ENCODE data around the gene MRPL51.
"Not testable (repeated sequence)": the region's sequence is repeated elsewhere in the genome, so short reads cannot be mapped to it uniquely, and the experiment has no call there.

The MRPL51 gene

DNA sequence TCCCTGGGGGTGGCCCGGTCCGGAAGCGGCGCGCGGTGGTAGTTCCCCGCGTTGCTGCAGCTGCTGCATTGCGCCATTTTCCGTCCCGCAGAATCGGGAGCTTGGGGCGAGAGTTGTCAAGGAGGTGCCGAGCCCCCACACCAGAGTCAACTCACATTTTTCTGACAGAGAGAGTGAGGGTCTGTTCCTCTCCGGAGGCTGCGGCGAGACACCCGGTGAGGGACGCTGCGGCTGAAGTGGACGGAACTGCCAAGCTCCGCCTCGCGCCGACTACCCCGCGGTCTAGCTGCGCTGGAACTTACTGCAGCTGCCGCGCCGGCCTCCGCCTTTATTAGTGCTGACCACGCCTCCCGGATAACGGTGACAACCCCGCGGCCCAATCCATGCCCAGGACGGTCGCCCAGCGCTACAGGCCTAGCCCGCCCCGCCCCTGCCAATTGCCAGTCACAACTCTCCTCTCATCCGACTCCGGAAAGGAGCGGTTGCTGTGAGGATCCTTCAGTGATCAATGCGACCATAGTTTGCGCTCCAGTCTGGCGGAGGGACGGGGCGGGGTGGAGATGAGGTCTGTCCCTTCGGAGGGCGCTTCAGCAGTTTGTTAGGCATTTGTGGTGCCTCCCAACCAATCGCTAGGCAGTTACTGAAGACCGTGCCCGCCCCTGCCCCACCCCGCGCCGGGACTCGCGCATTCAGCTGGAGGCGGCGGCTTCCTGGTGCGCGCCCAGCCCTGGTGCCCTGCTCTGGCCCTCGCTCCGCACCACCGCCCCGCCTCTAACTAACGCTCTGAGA is 22.5 kb downstream of the MRPL51 start, which contains the start of gene VAMP1:
Gene VAMP1 (minus strand): TSS at position 303 of the 789 bp plus-strand sequence. CDS start 146 bp downstream, at position 157.
- Histone ChIP-seq H3K36me3 (ENCODE audit: control insufficient read depth, insufficient read depth, low read length) (no peaks in the 10 kb centered on the region), H3K9ac (ENCODE audit: low read length) (peak within 1 kb of the TSS; percentile 63), H3K9me3 (ENCODE audit: control insufficient read depth, low read length) (no peaks in the 10 kb centered on the region), H3K4me1 (ENCODE audit: control insufficient read depth, insufficient read depth, low read length) (peaks cover 14% of the 10 kb centered on the region), H3K27me3 (ENCODE audit: control insufficient read depth, insufficient read depth, low read length) (no peaks in the 10 kb centered on the region), H3K4me3 (ENCODE audit: low read length) (peak within 1 kb of the TSS; percentile 79)

DNA sequence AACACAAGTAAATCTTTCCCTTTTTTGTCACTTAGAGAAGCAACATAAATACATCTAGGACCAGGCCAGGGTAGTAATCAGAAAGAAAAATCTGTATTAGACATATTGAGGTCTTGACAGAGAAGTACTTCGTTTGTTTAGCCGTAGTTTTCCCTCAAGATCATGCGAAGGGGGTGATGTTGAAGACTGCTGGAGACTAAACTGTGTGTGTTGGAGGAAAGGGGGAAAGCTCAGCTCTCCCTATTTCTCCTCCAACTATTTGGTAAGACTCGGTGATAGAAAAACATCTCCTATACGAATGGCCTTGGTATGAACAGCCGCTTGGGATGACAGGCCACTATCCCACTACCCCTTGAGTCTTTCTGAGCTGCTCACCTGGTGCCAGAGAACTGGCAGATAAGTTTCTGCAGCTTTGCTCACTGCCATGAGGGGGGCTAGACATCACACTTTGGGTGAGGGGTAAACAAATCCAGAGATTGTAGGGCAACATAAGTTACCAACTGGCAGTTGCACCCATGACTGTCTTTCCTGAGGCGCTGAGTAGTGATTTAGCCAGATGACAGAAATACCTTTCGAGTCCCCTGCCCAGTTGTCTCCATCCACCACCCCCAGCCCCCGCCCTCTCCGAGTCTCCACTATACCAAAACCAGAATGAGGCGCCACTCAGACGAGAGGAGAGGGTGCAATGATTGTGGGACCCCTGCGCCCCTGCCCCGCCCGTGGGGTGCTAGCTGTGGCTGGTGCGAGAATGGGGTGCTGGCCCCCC is 23.3 kb downstream of the MRPL51 start:
- Histone ChIP-seq H3K4me3 (ENCODE audit: low read length) (peak overlapping the region; percentile 79), H3K9me3 (ENCODE audit: control insufficient read depth, low read length) (no peaks in the 10 kb centered on the region), H3K4me1 (ENCODE audit: control insufficient read depth, insufficient read depth, low read length) (peaks cover 14% of the 10 kb centered on the region), H3K36me3 (ENCODE audit: control insufficient read depth, insufficient read depth, low read length) (no peaks in the 10 kb centered on the region), H3K27me3 (ENCODE audit: control insufficient read depth, insufficient read depth, low read length) (no peaks in the 10 kb centered on the region), H3K9ac (ENCODE audit: low read length) (peak overlapping the region; percentile 63)

DNA sequence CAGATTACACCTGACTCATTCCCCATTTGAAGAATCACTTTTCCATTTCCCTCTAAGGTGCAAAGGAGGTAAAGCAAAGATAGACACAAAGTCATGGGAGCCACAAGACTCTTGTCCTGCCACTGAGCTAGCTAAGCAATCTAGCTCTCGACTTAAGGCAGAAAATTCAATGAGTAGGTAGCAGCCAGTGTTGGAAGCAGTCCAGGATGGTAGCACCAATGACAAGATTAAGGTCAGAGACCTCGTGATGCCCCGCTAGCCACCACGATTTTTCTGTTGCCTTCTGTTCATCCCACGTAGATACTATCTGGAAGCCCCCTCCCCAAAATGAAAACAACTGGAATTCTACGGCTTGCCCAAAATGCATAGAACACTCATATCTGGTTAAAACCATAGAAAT is 24.0 kb downstream of the MRPL51 start:
- Histone ChIP-seq H3K9me3 (ENCODE audit: control insufficient read depth, low read length) (no peaks in the 10 kb centered on the region), H3K4me1 (ENCODE audit: control insufficient read depth, insufficient read depth, low read length) (peaks cover 14% of the 10 kb centered on the region), H3K36me3 (ENCODE audit: control insufficient read depth, insufficient read depth, low read length) (no peaks in the 10 kb centered on the region), H3K9ac (ENCODE audit: low read length) (no peak overlapping the region), H3K4me3 (ENCODE audit: low read length) (no peak overlapping the region), H3K27me3 (ENCODE audit: control insufficient read depth, insufficient read depth, low read length) (no peaks in the 10 kb centered on the region)

DNA sequence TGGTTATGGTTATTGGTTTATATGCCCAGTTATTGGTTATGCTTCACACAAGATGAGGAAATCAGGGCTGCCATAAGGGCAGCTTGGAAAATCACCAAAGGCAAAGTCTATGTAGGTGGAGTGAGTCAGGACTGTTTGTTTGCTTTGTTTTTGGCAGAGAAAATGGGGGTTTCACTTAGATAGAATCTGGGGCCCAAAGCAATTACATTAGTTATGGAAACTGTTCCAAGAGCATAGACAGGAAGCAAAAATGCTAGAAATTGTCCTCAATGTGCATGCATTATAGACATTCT is 24.8 kb downstream of the MRPL51 start:
- H3K9ac ChIP-seq (ENCODE audit: low read length), result no peak overlapping the region
- H3K36me3 ChIP-seq (ENCODE audit: control insufficient read depth, insufficient read depth, low read length), result peaks cover 8% of the 10 kb centered on the region
- no peak overlapping the region for H3K4me3 ChIP-seq (ENCODE audit: low read length)
- no peaks in the 10 kb centered on the region for H3K9me3 ChIP-seq (ENCODE audit: control insufficient read depth, low read length)
- no peaks in the 10 kb centered on the region for H3K27me3 ChIP-seq (ENCODE audit: control insufficient read depth, insufficient read depth, low read length)
- peaks cover 14% of the 10 kb centered on the region for H3K4me1 ChIP-seq (ENCODE audit: control insufficient read depth, insufficient read depth, low read length)

DNA sequence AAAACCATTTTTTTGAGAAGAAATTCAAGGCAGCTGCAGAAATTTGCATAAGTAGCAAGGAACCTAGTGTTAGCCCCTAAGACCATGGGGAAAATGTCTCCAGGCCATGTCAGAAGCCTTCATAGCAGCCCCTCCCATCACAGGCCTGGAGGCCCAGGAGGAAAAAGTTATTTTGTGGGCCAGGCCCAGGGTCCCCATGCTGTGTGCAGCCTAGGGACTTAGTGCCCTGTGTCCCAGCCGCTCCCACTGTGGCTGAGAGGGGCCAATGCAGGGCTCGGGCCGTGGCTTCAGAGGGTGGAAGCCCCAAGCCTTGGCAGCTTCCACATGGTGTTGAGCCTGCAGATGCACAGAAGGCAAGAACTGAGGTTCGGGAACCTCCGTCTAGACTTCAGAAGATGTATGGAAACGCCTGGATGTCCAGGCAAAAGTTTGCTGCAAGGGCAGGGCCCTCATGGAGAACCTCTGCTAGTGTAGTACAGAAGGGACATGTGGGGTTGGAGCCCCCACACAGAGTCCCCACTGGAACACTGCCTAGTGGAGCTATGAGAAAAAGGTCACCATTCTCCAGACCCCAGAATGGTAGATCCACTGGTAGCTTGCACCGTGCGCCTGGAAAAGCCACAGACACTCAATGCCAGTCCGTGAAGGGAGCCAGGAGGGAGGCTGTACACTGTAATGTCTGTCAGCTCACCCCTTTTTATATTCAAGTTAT is 25.3 kb downstream of the MRPL51 start:
- not testable (repeated sequence) for H3K9me3 ChIP-seq (ENCODE audit: control insufficient read depth, low read length); H3K36me3 ChIP-seq (ENCODE audit: control insufficient read depth, insufficient read depth, low read length); H3K4me3 ChIP-seq (ENCODE audit: low read length); H3K27me3 ChIP-seq (ENCODE audit: control insufficient read depth, insufficient read depth, low read length); H3K9ac ChIP-seq (ENCODE audit: low read length)
- H3K4me1 ChIP-seq (ENCODE audit: control insufficient read depth, insufficient read depth, low read length), result peaks cover 14% of the 10 kb centered on the region

DNA sequence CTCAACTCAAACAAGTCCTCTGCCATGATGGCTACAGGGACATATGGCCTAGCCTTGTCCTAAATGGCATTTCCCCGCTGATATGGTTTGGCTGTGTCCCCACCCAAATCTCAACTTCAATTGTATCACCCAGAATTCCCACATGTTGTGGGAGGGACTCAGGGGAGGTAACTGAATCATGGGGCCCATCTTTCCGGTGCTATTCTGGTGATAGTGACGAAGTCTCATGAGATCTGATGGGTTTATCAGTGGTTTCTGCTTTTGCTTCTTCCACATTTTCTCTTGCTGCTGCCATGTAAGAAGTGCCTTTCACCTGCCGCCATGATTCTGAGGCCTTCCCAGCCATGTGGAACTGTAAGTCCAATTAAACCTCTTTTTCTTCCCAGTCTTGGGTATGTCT is 26.3 kb downstream of the MRPL51 start:
- H3K27me3 ChIP-seq (ENCODE audit: control insufficient read depth, insufficient read depth, low read length); H3K9me3 ChIP-seq (ENCODE audit: control insufficient read depth, low read length); H3K4me3 ChIP-seq (ENCODE audit: low read length); H3K9ac ChIP-seq (ENCODE audit: low read length): not testable (repeated sequence)
- peaks cover 14% of the 10 kb centered on the region for H3K4me1 ChIP-seq (ENCODE audit: control insufficient read depth, insufficient read depth, low read length)
- peaks cover 17% of the 10 kb centered on the region for H3K36me3 ChIP-seq (ENCODE audit: control insufficient read depth, insufficient read depth, low read length)

DNA sequence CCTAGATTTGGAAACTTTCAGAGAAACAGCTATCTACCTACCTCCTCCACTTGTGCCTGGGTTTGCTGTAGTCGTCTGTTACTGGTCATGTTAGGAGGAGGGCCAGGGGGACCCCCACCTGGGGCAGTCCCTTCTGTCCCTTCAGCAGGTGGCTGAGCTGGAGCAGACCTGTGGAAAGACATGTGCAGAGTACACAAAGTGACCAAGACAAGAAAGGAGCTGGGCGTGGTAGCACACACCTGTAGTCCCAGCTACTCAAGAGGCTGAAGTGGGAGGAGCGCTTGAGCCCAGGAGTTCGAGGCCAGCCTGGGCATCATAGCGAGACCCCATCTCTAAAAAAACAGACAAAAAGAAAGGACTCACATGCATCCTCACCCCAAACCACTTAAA is 26.9 kb downstream of the MRPL51 start:
- H3K9ac ChIP-seq (ENCODE audit: low read length), result no peak overlapping the region
- H3K4me3 ChIP-seq (ENCODE audit: low read length), result no peak overlapping the region
- peaks cover 22% of the 10 kb centered on the region for H3K36me3 ChIP-seq (ENCODE audit: control insufficient read depth, insufficient read depth, low read length)
- peaks cover 16% of the 10 kb centered on the region for H3K4me1 ChIP-seq (ENCODE audit: control insufficient read depth, insufficient read depth, low read length)
- H3K9me3 ChIP-seq (ENCODE audit: control insufficient read depth, low read length), result no peaks in the 10 kb centered on the region
- H3K27me3 ChIP-seq (ENCODE audit: control insufficient read depth, insufficient read depth, low read length), result no peaks in the 10 kb centered on the region

DNA sequence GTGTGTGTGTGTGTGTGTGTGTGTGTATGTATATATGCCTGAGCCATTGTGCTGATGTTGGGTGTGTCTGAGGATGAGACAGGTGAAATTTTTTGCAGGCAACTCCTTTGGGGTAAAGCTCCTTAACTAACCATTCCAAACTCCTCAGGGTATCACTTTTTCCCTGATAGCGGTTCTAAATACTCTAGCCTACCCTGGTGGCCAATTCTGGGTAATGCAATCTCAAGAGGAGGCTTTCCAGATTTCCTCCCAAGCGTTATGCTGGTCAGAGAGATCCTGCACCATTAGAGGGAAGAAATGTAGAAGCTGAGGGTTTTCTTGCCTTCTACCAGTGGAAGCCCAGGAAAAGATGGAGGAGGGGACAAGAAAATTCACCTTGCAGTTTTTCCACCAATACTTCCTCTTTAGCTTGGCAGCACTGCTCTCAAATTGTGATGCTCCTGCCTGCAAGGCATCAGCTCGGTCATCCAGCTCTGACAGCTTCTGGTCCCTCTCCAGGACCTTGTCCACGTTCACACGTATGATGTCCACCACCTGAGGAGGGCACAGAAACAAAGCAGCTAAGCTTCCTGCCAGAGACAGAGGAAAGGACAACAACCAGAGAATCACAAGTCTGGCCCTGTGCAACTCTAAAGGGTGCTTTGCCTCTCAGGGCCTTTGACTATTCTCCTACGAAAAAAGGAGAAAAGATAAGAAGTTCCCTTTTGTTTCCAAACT is 27.4 kb downstream of the MRPL51 start:
- Histone ChIP-seq H3K9ac (ENCODE audit: low read length) (no peak overlapping the region), H3K4me3 (ENCODE audit: low read length) (no peak overlapping the region), H3K36me3 (ENCODE audit: control insufficient read depth, insufficient read depth, low read length) (peaks cover 26% of the 10 kb centered on the region), H3K27me3 (ENCODE audit: control insufficient read depth, insufficient read depth, low read length) (no peaks in the 10 kb centered on the region), H3K4me1 (ENCODE audit: control insufficient read depth, insufficient read depth, low read length) (peaks cover 22% of the 10 kb centered on the region), H3K9me3 (ENCODE audit: control insufficient read depth, low read length) (no peaks in the 10 kb centered on the region)

GRCh38 chr12:6464531-6464930 is 28.5 kb downstream of the MRPL51 start:
- H3K9ac ChIP-seq (ENCODE audit: low read length), result no peak overlapping the region
- peaks cover 23% of the 10 kb centered on the region for H3K4me1 ChIP-seq (ENCODE audit: control insufficient read depth, insufficient read depth, low read length)
- H3K36me3 ChIP-seq (ENCODE audit: control insufficient read depth, insufficient read depth, low read length), result peaks cover 28% of the 10 kb centered on the region

GRCh38 chr12:6463858-6464257 is 29.2 kb downstream of the MRPL51 start:
- Histone ChIP-seq H3K36me3 (ENCODE audit: control insufficient read depth, insufficient read depth, low read length) (peaks cover 29% of the 10 kb centered on the region), H3K4me3 (ENCODE audit: low read length) (no peak overlapping the region), H3K9ac (ENCODE audit: low read length) (no peak overlapping the region), H3K4me1 (ENCODE audit: control insufficient read depth, insufficient read depth, low read length) (peaks cover 19% of the 10 kb centered on the region), H3K27me3 (ENCODE audit: control insufficient read depth, insufficient read depth, low read length) (no peaks in the 10 kb centered on the region), H3K9me3 (ENCODE audit: control insufficient read depth, low read length) (no peaks in the 10 kb centered on the region)

More at GRCh38 chr12:6464531-6464930, 28.5 kb downstream of the MRPL51 start:
- Histone ChIP-seq H3K27me3 (ENCODE audit: control insufficient read depth, insufficient read depth, low read length) (no peaks in the 10 kb centered on the region), H3K4me3 (ENCODE audit: low read length) (no peak overlapping the region), H3K9me3 (ENCODE audit: control insufficient read depth, low read length) (no peaks in the 10 kb centered on the region)

- peaks cover 35% of the 10 kb centered on the region for H3K36me3 ChIP-seq (ENCODE audit: control insufficient read depth, insufficient read depth, low read length)
- H3K9me3 ChIP-seq (ENCODE audit: control insufficient read depth, low read length), result no peaks in the 10 kb centered on the region
- H3K4me3 ChIP-seq (ENCODE audit: low read length), result no peak overlapping the region
- no peak overlapping the region for H3K9ac ChIP-seq (ENCODE audit: low read length)
- H3K4me1 ChIP-seq (ENCODE audit: control insufficient read depth, insufficient read depth, low read length), result peaks cover 12% of the 10 kb centered on the region
- H3K27me3 ChIP-seq (ENCODE audit: control insufficient read depth, insufficient read depth, low read length), result no peaks in the 10 kb centered on the region
Measured at GRCh38 chr12:6463216-6463615, 29.8 kb downstream of the MRPL51 start.

Data from mucosa of stomach (tissue), 1 donor.